GM12801 (cell line): ENCODE measurements around the gene AP1S2.

ENCODE experiments used
- TF ChIP-seq, protein P1 (sequence below): IDR thresholded peaks from one replicate; pipeline ENCODE4 v1.5.1; 2011; ENCODE audit warnings: control low read depth; ENCODE audit not compliant: insufficient read length; ENCODE audit errors: extremely low read depth

Gene AP1S2

DNA sequence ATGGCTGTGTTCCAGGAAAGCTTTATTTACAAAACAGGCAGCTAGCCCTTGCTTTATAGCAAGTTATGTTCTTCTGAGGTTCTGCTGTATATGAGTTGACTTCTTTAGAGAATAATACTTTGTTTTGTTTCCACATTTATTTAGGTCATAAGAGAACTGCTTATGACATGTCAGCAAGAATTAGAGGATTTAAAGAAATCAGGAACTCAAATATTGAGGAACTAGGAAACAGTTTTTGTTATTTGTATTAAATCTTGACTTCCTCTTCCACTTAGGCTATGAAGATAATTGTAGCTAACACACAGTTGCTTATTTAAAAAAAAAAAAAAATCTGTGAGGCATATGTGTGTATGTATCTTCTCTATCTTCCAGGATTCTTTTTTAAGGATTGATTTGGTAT, 50.0 kb downstream of the AP1S2 start:
- TF ChIP-seq, protein P1, sequence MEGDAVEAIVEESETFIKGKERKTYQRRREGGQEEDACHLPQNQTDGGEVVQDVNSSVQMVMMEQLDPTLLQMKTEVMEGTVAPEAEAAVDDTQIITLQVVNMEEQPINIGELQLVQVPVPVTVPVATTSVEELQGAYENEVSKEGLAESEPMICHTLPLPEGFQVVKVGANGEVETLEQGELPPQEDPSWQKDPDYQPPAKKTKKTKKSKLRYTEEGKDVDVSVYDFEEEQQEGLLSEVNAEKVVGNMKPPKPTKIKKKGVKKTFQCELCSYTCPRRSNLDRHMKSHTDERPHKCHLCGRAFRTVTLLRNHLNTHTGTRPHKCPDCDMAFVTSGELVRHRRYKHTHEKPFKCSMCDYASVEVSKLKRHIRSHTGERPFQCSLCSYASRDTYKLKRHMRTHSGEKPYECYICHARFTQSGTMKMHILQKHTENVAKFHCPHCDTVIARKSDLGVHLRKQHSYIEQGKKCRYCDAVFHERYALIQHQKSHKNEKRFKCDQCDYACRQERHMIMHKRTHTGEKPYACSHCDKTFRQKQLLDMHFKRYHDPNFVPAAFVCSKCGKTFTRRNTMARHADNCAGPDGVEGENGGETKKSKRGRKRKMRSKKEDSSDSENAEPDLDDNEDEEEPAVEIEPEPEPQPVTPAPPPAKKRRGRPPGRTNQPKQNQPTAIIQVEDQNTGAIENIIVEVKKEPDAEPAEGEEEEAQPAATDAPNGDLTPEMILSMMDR, result no peak

DNA sequence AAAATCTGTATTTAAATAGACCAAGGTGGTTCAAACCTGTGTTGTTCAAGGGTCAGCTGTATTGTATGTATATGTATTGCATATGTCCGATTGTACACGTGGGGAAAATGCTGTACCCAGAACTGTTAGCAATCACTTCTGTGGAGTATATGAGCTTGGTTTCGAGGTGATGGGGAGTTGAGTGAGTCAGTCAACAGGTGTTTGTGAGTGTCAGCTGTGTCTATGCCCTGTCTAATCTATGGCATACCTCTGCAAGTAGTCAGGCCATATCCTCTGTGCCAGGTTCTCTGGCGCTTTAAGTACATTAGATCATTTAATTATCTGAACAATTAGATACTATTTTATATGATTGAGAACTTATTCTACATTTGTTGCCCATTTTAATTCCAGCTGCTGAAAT, 56.9 kb downstream of the AP1S2 start:
- TF ChIP-seq, protein P1, result no peak

DNA sequence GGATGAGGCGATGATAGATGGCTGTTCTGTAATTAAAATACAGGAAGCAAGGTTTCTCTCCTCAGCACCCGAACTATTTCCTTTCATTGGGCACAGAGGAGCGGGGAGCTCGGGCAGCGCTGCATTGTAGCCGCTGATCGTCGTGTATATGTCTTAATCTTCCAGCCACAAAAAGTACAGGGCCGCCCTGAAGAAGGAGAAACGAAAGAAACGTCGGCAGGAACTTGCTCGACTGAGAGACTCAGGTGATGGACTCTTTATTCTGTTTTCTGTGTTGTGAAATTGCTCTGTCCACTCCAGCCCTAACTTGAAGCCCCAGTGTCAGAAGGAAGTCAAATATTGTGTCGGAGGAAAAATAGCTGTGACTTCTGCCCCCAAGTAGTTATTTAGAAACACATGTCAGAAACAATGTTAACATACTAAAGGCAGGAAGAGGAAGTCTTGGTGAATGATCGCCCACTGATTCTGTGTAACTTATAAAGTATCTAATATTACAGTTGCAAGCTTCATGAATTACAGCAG, 63.8 kb downstream of the AP1S2 start:
- TF ChIP-seq, protein P1, result no peak

DNA sequence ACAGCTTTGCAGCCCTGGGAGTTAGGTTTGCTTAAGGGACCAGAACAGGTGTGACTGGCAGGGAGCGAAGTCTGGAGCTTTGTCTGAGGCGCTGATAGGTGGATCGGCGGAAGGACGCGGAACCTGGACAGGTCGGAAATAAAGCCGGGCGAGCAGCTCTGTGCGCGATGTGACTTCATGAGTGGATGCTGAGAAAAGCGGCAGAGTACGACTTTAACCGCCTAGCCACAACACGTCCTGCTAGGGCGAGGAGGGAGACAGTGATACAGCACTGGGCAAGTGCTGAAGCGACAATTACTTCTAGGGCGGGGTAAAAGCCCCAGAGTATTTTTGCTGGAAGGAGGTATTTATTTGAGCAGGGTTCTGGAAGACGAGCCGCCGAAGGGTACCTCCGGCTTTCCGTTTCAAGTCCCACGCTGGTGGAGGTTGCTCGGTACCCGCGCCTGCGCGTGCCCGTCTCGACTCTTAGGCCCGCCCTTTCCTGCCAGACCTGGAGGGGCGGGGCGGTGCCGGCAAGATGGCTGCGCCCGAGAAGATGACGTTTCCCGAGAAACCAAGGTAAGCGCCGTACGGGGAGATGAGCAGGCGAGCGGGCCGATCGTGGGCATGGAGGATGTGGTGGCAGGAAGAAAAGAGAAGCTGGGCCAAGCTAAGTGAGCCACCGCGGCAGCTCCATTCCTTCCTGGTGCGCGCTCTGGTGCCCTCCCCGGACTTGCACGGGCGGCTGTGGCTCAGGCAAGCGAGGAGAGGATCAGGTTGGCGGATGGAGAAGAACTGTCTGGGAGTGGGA, 64.4 kb downstream of the AP1S2 start, which contains the start of gene ZRSR2:
Gene ZRSR2, plus strand, starts transcription at position 506 of the 790 bp plus-strand sequence. Its CDS starts 12 bp downstream, at position 518.
- TF ChIP-seq, protein P1, result no peak

DNA sequence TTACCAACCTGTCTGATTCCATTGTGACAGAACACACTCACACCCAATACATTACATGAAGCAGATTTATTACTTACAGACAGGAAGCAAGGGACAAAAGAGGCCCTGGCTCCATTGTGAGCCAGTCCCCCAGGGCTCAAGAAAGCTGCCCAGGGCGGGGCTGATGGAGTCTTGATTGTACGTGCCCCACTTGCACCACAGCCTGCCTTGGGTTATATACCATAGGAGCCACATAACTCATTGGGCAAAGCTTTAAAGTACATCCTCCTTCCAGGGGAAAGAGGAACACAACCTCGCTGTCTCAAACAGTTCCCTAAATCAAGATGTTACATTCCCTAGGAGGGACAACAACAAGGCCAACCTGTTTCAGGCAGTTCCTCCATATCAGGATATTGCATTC, 67.7 kb downstream of the AP1S2 start:
- TF ChIP-seq, protein P1, result no peak

DNA sequence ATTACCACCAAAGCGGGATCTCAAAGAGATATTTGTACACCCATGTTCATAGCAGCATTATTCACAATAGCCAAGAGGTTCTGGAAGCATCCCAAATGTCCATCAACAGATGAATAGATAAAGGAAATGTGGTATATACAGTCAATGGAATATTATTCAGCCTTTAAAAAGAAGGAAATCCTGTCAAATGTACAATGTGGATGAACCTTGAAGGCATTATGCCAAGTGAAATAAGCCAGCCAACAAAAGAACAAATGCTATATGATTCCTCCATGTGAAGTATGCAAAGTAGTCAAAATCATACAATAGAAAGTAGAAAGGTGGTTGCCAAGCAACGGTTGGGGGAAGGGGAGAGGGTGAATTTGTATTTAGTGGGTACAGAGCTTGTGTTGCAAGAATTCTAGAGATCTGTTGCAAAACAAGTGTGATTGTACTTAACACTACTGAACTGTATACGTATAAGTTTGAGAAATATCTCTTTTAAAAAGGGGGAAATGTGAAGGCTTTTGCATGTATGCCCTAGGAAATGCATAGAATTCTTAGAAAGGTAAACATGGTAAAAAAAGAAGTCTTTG, 69.3 kb downstream of the AP1S2 start:
- TF ChIP-seq, protein P1, result no peak

DNA sequence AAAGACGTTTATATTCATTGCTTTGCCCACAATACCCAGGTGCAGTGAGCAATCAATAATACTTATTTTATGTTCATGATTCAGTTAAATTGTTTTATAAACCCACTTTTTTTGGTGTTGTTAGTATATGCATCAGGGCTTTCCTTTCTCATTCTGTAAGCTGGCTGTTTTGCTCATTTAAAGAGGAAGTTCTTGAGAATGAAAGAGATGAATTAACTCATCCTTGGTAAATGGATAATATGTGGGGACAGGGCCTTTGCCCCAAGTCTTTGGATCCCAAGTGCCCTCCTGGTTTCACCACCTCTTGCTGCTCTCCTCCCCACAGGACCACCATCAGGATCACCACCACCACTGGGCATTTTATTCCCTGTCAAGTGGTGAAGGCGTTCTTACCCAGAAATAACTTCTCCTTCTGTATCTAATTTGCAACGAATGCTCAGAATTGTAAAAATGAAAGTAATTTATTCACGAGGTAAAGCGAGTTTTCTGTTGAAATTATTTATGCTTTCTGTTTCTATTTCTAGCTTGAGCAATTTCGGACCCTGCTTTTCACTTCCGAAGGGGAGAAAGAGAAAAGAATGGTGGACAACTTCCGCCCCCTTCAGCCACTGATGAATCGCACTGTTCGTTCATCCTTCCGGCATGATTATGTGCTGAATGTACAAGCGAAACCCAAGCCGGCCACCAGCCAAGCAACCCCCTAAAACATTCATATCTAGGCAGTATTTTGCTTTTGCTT, 72.5 kb downstream of the AP1S2 start:
- TF ChIP-seq, protein P1, result no peak
